Medulla oblongata (tissue), 1 donor: ENCODE data around the gene CEP350.
"Not testable (repeated sequence)": the region's sequence is repeated elsewhere in the genome, so short reads cannot be mapped to it uniquely, and the experiment has no call there.

Source experiments
- DNase-seq: peaks from one replicate; pipeline ENCODE4 v3.0.0-alpha.2; 2015; ENCODE audit errors: extremely low spot score

Gene CEP350

DNA sequence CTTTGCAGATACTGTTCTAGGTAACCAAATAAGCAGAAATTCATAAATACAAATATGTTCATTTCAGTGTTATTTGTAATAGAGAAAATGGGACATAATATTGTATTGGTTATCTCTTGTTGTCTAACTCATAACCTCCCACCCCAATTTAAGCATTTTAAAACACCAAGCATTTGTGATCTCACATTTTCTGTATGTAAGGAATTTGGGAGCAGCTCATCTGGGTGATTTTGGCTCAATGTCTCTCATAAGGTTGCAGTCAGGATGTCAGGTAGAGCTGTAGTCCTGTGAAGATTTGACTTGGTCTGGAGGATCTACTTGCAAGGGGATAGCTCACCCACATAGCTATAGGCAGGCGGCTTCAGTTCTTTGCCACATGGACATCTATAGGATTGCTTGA, 29.5 kb downstream of the CEP350 start:
- no peak for DNase-seq

GRCh38 chr1:179984942-179985341, 30.3 kb downstream of the CEP350 start:
- no peak for DNase-seq

GRCh38 chr1:179990847-179991246, 36.2 kb downstream of the CEP350 start:
- no peak for DNase-seq

GRCh38 chr1:179995576-179995975, 41.0 kb downstream of the CEP350 start:
- DNase-seq: no peak

GRCh38 chr1:179996099-179996498, 41.5 kb downstream of the CEP350 start:
- no peak for DNase-seq

GRCh38 chr1:180000575-180000974, 46.0 kb downstream of the CEP350 start:
- no peak for DNase-seq

- DNase-seq: no peak
Observed at GRCh38 chr1:180002437-180002836, 47.8 kb downstream of the CEP350 start.

DNA sequence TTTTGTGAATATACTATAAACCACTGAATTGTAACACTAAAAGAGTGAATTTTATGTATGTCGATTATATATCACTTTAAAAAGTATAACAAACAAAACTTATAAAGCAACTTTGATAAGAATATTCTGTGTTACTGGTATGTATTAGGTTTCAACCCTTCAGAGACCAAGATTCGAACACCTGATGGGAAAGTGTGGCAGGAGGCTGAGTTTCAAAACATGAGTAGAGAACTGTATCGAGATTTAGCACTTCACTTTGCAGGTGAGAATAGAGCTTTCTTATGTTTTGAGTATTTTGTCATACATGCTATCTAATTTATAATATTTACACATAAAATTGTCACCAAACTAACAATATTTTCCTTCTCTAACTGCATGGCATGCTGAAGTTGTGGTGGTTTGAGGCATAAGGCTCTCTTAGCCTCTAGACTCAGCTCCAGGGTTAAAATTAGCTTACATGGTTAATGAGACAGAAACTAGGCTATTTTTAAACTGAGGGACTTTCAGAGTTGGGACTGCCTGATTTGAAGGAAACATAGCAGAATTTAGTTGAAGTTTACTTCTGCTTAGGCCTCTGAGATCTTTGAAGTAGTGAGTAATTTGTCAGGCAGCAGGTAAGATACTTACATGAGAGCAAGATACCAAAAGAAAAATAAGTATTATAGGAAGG, 48.6 kb downstream of the CEP350 start:
- DNase-seq: no peak

DNA sequence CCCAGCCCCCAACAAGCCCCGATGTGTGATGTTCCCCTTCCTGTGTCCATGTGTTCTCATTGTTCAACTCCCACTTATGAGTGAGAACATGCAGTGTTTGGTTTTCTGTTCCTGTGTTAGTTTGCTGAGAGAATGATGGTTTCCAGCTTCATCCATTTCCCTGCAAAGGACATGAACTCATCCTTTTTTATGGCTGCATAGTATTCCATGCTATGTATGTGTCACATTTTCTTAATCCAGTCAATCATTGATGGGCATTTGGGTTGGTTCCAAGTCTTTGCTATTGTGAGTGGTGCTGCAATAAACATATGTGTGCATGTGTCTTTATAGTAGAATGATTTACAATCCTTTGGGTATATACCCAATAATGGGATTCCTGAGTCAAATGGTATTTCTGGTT, 52.2 kb downstream of the CEP350 start:
- not testable (repeated sequence) for DNase-seq

DNA sequence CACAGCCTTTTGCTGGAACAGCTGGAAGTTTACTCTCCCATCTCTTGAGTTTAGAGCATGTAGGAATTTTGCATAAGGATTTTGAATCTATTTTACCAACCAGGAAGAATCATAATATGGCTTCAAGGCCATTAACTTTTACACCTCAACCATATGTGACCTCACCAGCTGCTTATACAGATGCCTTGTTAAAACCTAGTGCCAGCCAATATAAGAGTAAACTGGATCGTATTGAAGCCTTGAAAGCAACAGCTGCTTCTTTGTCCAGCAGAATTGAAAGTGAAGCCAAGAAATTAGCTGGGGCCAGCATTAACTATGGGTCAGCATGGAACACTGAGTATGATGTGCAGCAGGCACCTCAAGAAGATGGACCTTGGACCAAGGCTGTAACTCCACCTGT, 65.4 kb downstream of the CEP350 start:
- DNase-seq: no peak

DNA sequence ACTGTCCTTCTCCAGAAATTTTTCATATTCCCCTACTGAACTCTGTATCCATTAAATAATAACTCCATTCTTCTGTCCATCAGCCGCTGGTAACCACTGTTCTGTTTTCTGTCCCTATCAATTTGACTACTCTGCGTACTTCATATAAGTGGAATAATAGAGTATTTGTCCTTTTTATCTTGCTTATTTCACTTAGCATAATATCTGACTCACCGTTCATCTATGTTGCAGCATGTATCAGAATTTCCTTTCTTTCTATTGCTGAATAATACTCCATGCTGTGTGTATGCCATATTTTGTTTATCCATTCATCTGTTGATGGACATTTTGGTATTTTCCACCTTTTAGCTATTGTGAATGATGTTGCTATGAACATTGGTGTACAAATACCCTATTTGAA, 71.9 kb downstream of the CEP350 start:
- no peak for DNase-seq

DNA sequence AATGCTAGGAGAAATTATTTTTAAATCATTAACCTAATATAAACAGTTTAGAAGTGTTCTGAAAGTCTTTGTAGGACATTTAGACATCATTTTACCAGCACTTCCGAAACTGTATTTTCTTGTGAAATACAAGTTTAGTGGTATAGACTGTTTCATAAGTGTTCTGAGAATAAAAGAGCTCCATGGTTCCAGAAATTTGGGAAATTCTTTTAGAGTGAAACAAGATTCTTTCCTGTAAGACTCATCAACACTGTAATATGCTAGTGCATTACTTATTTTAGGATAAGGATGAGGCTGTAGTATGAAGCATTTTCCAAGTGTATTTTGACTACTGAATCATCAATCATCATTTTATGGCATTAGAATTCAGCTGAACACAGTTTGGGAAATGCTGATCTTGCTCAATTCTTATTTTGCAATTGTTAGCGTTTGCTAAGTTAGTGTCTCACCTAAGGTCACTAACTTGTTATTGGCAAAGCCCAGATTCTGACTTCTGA, 73.4 kb downstream of the CEP350 start:
- DNase-seq: no peak

DNA sequence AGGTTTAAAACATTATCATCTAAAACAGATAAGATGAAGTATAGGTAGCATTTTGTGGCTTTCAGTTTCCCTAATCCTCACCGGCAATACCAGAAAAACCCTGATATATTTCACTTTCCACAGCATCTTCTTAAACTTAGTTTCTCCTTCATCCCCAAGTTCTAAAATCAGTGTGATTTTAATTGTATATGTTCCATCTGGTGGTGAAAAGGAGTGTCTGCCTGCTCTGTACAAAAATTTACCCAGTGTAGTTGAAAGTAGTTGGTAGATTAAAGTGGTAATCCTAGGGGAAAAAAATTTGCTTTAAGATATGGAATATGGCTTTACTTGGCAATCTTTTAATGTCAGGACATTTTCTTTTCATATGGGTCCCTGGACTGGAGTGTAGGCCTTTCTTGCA, 74.3 kb downstream of the CEP350 start:
- DNase-seq: no peak

DNA sequence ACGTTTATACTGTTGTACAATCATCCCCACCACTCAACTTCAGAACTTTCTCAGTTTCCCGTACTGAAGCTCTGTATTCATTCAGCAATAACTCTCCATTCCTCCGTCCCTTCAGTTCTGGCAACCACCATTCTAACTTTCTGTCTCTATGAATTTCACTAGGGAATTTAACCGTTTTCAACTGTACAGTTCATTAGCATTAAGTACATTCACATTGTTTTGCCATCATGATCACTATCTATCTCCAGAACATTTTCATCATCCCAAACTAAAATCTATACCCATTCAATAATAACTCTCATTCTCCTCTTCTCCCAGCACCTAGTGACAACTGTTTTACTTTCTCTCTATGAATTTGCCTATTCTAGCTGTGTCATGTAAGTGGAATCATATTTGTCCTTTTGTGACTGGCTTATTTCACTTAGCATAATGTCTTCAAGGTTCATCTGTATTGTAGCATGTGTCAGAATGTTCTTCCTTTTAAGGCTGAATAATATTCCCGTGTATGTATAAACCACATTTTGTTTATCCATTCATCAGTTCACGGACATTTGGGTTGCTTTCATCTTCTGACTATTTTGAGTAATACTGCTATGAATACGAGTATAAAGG, 75.0 kb downstream of the CEP350 start:
- DNase-seq: no peak

DNA sequence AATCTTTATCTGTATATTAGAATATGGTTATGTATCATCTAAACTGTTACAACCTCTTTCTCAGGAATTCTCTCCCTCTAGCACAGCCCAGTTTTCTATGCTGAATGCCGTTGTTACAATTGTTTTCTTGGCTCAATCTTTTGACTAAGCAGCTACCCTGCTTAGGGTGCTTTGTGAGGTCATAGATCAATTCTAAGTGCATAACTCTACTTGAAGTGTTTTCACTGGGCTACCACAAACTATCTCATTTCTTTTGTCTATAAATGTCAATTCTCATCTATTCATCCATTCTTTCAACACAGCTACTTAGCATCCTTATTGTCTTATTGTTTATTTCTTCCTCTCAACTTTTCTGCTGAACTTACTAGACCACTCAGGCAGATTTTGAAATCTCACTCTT, 77.1 kb downstream of the CEP350 start:
- DNase-seq: no peak

DNA sequence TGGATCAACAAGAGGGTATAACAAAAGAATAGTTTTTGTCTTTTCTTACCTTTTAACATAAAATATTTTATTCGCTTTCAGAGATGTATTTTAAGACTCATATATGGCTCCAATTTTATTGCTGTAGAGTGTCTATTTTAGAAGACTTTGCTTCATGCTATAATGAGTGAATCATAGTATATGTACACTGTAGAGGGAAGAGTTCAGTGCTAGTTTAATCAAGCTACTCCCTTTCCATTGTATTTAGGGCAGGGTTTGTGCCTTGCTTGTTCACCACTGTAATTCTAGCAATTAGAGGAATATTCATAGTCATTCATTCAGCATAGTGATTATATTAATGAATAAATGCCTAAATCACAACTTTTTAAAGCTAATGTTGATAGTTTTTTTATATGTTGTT, 78.8 kb downstream of the CEP350 start:
- DNase-seq: no peak

- peak; percentile 45 for DNase-seq
Observed at GRCh38 chr1:180040034-180040433, 85.4 kb downstream of the CEP350 start.

DNA sequence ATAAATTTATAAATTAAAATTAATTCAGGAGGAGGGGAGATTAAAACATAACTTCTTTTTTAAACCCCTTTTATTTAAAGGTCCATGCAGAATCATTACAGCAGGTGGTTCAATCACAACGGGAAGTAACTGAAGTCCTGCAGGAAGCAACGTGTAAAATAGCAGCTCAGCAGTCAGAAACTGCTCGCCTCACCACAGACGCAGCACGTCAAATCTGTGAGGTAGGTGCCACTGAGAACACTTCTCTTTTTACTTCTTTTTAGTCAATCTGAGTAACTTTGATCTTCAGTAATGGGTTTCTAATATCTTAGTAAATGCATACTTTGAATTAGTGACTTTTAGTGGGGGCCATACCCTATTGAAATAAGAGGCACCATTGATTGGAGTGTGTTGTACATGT, 87.0 kb downstream of the CEP350 start:
- DNase-seq: no peak

DNA sequence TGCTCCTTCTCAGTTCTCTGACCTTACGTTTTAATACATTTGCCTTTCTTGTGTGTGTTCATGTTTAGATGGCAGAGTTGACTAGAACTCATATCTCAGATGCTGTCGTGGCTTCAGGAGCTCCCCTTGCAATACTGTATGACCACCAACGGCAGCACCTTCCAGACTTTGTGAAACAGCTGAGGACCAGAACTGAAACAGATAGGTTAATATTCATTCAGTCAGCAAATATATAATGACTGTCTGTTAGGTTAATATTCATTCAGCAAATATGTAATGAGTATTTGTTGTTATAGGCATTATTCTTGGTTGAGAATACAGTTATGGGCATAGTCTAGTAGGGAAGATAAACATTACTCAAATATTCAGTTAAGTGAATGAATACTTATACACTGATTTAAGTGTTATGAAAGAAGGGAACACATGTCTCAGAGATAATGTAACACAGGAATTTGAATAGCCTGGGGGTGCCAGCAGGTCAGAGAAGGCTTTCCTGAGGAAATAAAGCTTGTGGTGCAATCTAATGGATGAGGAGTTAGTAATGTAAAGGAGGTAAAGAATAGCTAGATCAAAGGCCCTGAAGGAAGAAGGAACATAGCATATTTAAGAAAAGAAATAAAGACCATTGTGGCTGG, 88.5 kb downstream of the CEP350 start:
- DNase-seq: no peak

DNA sequence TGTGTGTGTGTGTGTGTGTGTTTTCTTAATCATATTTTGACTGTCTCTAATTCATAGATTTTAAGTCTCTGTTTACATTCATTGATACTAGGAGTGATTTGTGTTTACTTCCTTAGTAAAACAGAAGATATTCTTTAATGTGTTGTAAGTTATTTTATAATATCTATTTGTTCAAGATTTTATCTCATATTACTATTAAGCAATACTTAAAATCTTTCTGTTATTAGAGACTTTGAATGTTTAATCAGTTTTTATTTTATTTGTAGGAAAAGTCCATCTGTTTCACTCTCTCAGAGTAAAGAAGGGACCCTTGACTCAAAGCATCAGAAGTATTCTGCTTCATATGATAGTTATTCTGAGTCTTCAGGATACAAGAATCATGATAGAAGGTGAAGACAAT, 89.2 kb downstream of the CEP350 start:
- DNase-seq: no peak

GRCh38 chr1:180046674-180047073, 92.1 kb downstream of the CEP350 start:
- DNase-seq: no peak

GRCh38 chr1:180053594-180054567, 99.3 kb downstream of the CEP350 start:
- no peak for DNase-seq
